Transverse colon (tissue), 3 donors: ENCODE data around the gene USP34.

ENCODE experiments used
- EP300 ChIP-seq: sonication (generic); formaldehyde crosslinking; IDR thresholded peaks from one replicate; pipeline ENCODE4 v1.6.1; 2017; ENCODE audit warnings: antibody characterized with exemption, low read depth
- POLR2A ChIP-seq: fragments of 450-650 bp; IDR thresholded peaks from one replicate; pipeline ENCODE4 v1.6.1; 2016; ENCODE audit warnings: antibody characterized with exemption, mild to moderate bottlenecking, moderate library complexity
- TF ChIP-seq, protein P1 (sequence below), 5 experiments: fragments of 200-600 bp in 3 of 5; fragments of 450-650 bp in 2 of 5; sonication (generic) in 3 of 5; IDR thresholded peaks; 1 replicate in 2 of 5; 2 replicates in 3 of 5; pipeline ENCODE4 v1.5.1; 2016 to 2017; ENCODE audit warnings: antibody characterized with exemption in 5 of 5, inconsistent platforms in 3 of 5, mild to moderate bottlenecking in 2 of 5, moderate library complexity in 1 of 5

DNA sequence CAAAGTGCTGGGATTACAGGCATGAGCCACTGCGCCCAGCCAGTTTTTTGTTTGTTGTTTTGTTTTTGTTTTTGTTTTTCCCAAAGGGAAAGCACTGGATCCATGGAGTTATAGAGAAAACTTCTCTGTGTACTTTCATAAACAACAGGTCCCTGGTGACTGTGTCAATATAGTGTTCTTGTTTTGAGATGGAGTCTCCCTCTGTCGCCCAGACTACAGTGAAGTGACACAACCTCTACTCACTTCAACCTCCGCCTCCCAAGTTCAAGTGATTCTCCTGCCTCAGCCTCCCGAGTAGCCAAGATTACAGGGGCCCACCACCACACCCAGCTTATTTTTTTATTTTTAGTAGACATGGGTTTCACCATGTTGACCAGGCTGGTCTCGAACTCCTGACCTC, 16.5 kb downstream of the USP34 start:
- TF ChIP-seq POLR2A (no peak), EP300 (no peak)
- TF ChIP-seq, protein P1, sequence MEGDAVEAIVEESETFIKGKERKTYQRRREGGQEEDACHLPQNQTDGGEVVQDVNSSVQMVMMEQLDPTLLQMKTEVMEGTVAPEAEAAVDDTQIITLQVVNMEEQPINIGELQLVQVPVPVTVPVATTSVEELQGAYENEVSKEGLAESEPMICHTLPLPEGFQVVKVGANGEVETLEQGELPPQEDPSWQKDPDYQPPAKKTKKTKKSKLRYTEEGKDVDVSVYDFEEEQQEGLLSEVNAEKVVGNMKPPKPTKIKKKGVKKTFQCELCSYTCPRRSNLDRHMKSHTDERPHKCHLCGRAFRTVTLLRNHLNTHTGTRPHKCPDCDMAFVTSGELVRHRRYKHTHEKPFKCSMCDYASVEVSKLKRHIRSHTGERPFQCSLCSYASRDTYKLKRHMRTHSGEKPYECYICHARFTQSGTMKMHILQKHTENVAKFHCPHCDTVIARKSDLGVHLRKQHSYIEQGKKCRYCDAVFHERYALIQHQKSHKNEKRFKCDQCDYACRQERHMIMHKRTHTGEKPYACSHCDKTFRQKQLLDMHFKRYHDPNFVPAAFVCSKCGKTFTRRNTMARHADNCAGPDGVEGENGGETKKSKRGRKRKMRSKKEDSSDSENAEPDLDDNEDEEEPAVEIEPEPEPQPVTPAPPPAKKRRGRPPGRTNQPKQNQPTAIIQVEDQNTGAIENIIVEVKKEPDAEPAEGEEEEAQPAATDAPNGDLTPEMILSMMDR (IDR thresholded peaks at IDR 0.05): no peak
